Measurements from ENCODE around the gene DTHD1. TPM values are rescaled to one million over a fixed set of nuclear protein-coding genes. Genes with fewer than 3 reads are reported as not detected.

Gene DTHD1
- total and polyA plus RNA-seq, 10 of the 15 experiments (the other 5 are each of a cell fraction or from before 2014, with no cell fraction given) = 0.05 to 2.8 (median 1.4) TPM

- no peak overlapping the region for H3K4me2 ChIP-seq (ENCODE audit: control insufficient read depth, insufficient read depth)
- no peaks in the 10 kb centered on the region for H3K9me3 ChIP-seq (replicated peaks; ENCODE audit: control insufficient read depth, insufficient read depth, low read length)
- RAD21 ChIA-PET (ENCODE audit: unreplicated experiment) = interaction anchor here (1.6 kb wide), 1 partner anchor 9 kb away, joined by 5 read pairs; no protein-coding TSS in a partner anchor
- BruUV-seq (replicated peaks) = no TSS peak
- no peak for FAIRE-seq
- POLR2A ChIA-PET = no interaction called here
- no peak overlapping the region for H2AFZ ChIP-seq (ENCODE audit: control insufficient read depth, low read depth, low read length)
- TF ChIP-seq CEBPB (IDR thresholded peaks at IDR 0.05; ENCODE audit: borderline replicate concordance in 1 of 2, low read depth in 2 of 2, low read length in 2 of 2) (no peak), SREBF2 (IDR thresholded peaks at IDR 0.05; ENCODE audit: low read length) (no peak), RB1 (IDR thresholded peaks at IDR 0.05; ENCODE audit: borderline replicate concordance) (no peak), CHD2 (IDR thresholded peaks at IDR 0.05; ENCODE audit: borderline replicate concordance, low read depth, low read length) (no peak), CBX3 (IDR thresholded peaks at IDR 0.05; ENCODE audit: borderline replicate concordance, low read depth) (no peak), LARP7 (IDR thresholded peaks at IDR 0.05) (no peak), BACH1 (IDR thresholded peaks at IDR 0.05; ENCODE audit: borderline replicate concordance) (no peak), POLR2AphosphoS5 (IDR thresholded peaks at IDR 0.05; ENCODE audit: low read length) (no peak), KLF5 (IDR thresholded peaks at IDR 0.05; ENCODE audit: partially characterized antibody) (no peak), BMI1 (IDR thresholded peaks at IDR 0.05; ENCODE audit: borderline replicate concordance) (no peak), RCOR1 (conservative IDR thresholded peaks at IDR 0.05; ENCODE audit: low read depth, low read length) (no peak), BCL3 (IDR thresholded peaks at IDR 0.05; ENCODE audit: borderline replicate concordance, insufficient read depth, low read depth, low read length, poor library complexity, severe bottlenecking) (no peak), TAF1 (IDR thresholded peaks at IDR 0.05; ENCODE audit: borderline replicate concordance, low read depth, low read length) (no peak), HDAC2 (IDR thresholded peaks at IDR 0.05) (no peak)
- H4K20me1 ChIP-seq (ENCODE audit: control insufficient read depth, insufficient read depth) = no peaks in the 10 kb centered on the region
- no peak for DNase-seq (ENCODE audit: low read depth, low spot score)
- SMC1A ChIA-PET (ENCODE audit: uncharacterized antibody, unreplicated experiment) = interaction anchor here (0.6 to 2.7 kb wide), 4 partner anchors 11 to 993 kb away, joined by 3 to 10 read pairs (median 4); no protein-coding TSS in a partner anchor
- H3K4me1 ChIP-seq (ENCODE audit: control insufficient read depth, insufficient read depth, low read length) = no peaks in the 10 kb centered on the region
- H3K9ac ChIP-seq (ENCODE audit: control insufficient read depth, insufficient read depth, low read length) = no peak overlapping the region
- H3K27me3 ChIP-seq (replicated peaks in 1 of 2; ENCODE audit: control insufficient read depth in 2 of 2, insufficient read depth in 2 of 2, low read length in 1 of 2) = no peaks in the 10 kb centered on the region
- CTCF ChIA-PET = interaction anchor here (0.6 to 1.3 kb wide), 6 partner anchors 40 to 998 kb away, joined by 3 to 5 read pairs (median 4); no protein-coding TSS in a partner anchor
- ATAC-seq = no peak
- H3K27ac ChIP-seq (ENCODE audit: control insufficient read depth, insufficient read depth) = no peak overlapping the region
- intact Hi-C loops (cut with micrococcal nuclease; ENCODE audit: unreplicated experiment) (no loop called here), in situ Hi-C loops (cut with MboI) (no loop called here)
- no peaks in the 10 kb centered on the region for H3K36me3 ChIP-seq (ENCODE audit: control insufficient read depth in 2 of 2, insufficient read depth in 2 of 2, low read length in 1 of 2)
- H3K79me2 ChIP-seq (ENCODE audit: control insufficient read depth, insufficient read depth, low read length) = no peaks in the 10 kb centered on the region
- WGBS (ENCODE audit: insufficient coverage, insufficient replicate concordance, low lambda C conversion rate, missing lambda C conversion rate) = 17% methylated on average over 4 of the region's 4 CpGs
- H3K4me3 ChIP-seq = no peak overlapping the region
Observed at GRCh38 chr4:36392916-36393315, 111.5 kb downstream of the DTHD1 start.

Other genes starting within 250 kb of the DTHD1 start
- 32.9 and 40.7 TPM in 2 replicates for gene ARAP2, start 37.1 kb upstream of the DTHD1 start, total RNA-seq (2014; rRNA removed)
- 36.1 and 36.7 TPM in 2 replicates for gene ARAP2, start 37.1 kb upstream of the DTHD1 start, total RNA-seq (2014; rRNA removed; fragmentation: Illumina TruSeq; extraction: Trizol)
- 28.3 and 32.0 TPM in 2 replicates for gene ARAP2, start 37.1 kb upstream of the DTHD1 start, total RNA-seq (2021)
- 12.1 and 19.1 TPM in 2 replicates for gene ARAP2, start 37.1 kb upstream of the DTHD1 start, polyA plus RNA-seq (2011; rRNA removed)
- gene ARAP2, start 37.1 kb upstream of the DTHD1 start, polyA plus RNA-seq (2014; fragmentation: Illumina TruSeq; extraction: Trizol) = 18.2 and 24.6 TPM in 2 replicates
- gene ARAP2, start 37.1 kb upstream of the DTHD1 start, polyA plus RNA-seq (2014; fragmentation: Nextera tagmentation; extraction: Ambion mirVana) = 1 to 10 TPM; 5.4 to 5.7 TPM
- gene ARAP2, start 37.1 kb upstream of the DTHD1 start, polyA plus RNA-seq (2014; rRNA removed) = 9.4 and 11.5 TPM in 2 replicates
- gene ARAP2, start 37.1 kb upstream of the DTHD1 start, polyA plus RNA-seq (2016; fragmentation: Nextera tagmentation; extraction: Ambion mirVana) = 10 to 100 TPM in 1 of 2 experiments, 1 to 10 TPM in 1; 8.0 to 12.3 TPM